Esophagus squamous epithelium (tissue), 5 donors: ENCODE results near the gene TMEM150C. TPM values are rescaled to one million over a fixed set of nuclear protein-coding genes. Genes with fewer than 3 reads are reported as not detected.

Source experiments
- DNase-seq: peaks from one replicate; lab custom pipeline; 2025; lab: John Stamatoyannopoulos, UW
- H3K27ac ChIP-seq, 4 donors: fragments of 200-600 bp; sonication (generic); one replicate each; pipeline ENCODE4 v1.5.1; 2016 to 2019; ENCODE audit warnings: mild to moderate bottlenecking in 1 of 4
- H3K27me3 ChIP-seq, 4 donors: fragments of 200-600 bp; sonication (generic); 1 replicate in 3 of 4; 2 replicates in 1 of 4; pipeline versions ENCODE4 v1.5.1 to v1.6.0; 2017 to 2021; ENCODE audit warnings: antibody characterized with exemption in 1 of 4
- H3K36me3 ChIP-seq, 3 donors: fragments of 200-600 bp; sonication (generic); one replicate each; pipeline ENCODE4 v1.5.1; 2016 to 2019
- H3K4me1 ChIP-seq, 3 donors: fragments of 200-600 bp; sonication (generic); one replicate each; pipeline ENCODE4 v1.5.1; 2017 to 2019
- H3K4me3 ChIP-seq, 4 donors: fragments of 200-600 bp; sonication (generic); 1 replicate in 3 of 4; 2 replicates in 1 of 4; pipeline ENCODE4 v1.5.1; 2016 to 2019; ENCODE audit warnings: mild to moderate bottlenecking in 2 of 4, moderate library complexity in 1 of 4
- H3K9me3 ChIP-seq, 3 donors: fragments of 200-600 bp; sonication (generic); one replicate each; pipeline ENCODE4 v1.5.1; 2016 to 2019
- POLR2A ChIP-seq, 4 donors: fragments of 450-650 bp; IDR thresholded peaks; one replicate each; pipeline ENCODE4 v1.6.1; 2017; ENCODE audit warnings: antibody characterized with exemption in 4 of 4, mild to moderate bottlenecking in 4 of 4, moderate library complexity in 3 of 4
- WGBS, 2 donors: methylation state at CpG; one replicate each; pipeline ENCODE4 v1.1.5; 2018; 5-methylcytosine and 5-hydroxymethylcytosine counted together
- intact Hi-C: fragments of 100-400 bp; cut with DNase I; formaldehyde crosslinking; loops from one replicate; pipeline ENCODE4 v1.15.0; 2022
- total RNA-seq, 4 donors: library from RNA; depleted of rRNA; stranded (reverse); fragments of >200 nt; gene quantifications; one replicate each; pipeline ENCODE4 v1.1.0, GENCODE V29; 2016
- TF ChIP-seq, protein P1 (sequence below), 6 experiments: fragments of 450-650 bp in 4 of 6; fragments of 200-600 bp in 2 of 6; sonication (generic) in 2 of 6; IDR thresholded peaks; one replicate each; pipeline ENCODE4 v1.5.1; 2016 to 2019; ENCODE audit warnings: antibody characterized with exemption in 6 of 6, mild to moderate bottlenecking in 4 of 6, moderate library complexity in 4 of 6
- donor health status: DM: yes; HTN: yes; CAD: no.

The TMEM150C gene
- total RNA-seq, 4 donors from 2014 or later: 1.1 to 3.8 (median 2.8) TPM

DNA sequence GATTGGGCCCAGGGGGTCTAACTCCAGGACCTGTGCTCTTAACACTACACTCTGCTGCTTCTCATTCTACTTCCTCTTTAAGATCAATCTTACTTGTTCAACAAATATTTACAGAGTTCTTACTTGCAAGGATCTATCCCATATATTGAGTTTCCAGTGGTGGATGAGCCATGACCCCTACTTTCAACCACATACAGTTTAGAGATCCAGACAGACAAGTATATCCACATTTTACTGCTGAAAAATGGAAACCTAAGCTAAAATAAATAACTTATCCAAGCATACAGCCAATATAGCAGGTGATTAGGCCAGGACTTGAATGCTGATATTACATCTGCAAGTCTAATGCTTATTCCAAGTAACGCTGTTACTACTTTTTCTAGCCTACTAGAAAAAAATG, 18.7 kb downstream of the TMEM150C start:
- H3K27ac ChIP-seq: no peak overlapping the region
- no peaks in the 10 kb centered on the region for H3K36me3 ChIP-seq
- 91 to 92% methylated on average over 1 of the region's 1 CpG for WGBS, 2 donors
- no peaks in the 10 kb centered on the region for H3K9me3 ChIP-seq
- H3K27me3 ChIP-seq: no peaks in the 10 kb centered on the region
- no peak for DNase-seq
- H3K4me3 ChIP-seq: no peak overlapping the region
- no peak for TF ChIP-seq POLR2A (IDR thresholded peaks at IDR 0.05)
- TF ChIP-seq, protein P1, sequence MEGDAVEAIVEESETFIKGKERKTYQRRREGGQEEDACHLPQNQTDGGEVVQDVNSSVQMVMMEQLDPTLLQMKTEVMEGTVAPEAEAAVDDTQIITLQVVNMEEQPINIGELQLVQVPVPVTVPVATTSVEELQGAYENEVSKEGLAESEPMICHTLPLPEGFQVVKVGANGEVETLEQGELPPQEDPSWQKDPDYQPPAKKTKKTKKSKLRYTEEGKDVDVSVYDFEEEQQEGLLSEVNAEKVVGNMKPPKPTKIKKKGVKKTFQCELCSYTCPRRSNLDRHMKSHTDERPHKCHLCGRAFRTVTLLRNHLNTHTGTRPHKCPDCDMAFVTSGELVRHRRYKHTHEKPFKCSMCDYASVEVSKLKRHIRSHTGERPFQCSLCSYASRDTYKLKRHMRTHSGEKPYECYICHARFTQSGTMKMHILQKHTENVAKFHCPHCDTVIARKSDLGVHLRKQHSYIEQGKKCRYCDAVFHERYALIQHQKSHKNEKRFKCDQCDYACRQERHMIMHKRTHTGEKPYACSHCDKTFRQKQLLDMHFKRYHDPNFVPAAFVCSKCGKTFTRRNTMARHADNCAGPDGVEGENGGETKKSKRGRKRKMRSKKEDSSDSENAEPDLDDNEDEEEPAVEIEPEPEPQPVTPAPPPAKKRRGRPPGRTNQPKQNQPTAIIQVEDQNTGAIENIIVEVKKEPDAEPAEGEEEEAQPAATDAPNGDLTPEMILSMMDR (IDR thresholded peaks at IDR 0.05): no peak
- intact Hi-C loops: no loop called here
- no peaks in the 10 kb centered on the region for H3K4me1 ChIP-seq

DNA sequence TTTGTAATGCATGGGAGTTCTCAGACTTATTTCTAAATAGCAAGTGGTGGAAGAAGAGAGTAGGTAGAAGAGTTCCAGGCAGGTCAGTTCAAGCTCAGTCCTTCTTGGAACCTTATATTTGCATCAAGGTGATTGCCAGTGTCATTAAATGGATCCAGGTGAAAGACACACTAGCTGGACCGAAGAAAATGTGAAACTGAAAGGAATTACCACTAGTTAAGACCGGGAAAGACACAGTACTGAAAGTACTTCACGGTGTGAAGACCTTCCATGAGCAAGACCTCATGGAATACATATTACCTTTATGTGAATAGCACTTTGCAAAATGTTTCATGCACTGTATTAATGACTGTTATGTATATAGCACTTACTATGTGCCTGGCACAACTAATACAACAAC, 19.1 kb downstream of the TMEM150C start:
- Histone ChIP-seq H3K9me3 (no peaks in the 10 kb centered on the region), H3K27ac (no peak overlapping the region), H3K36me3 (no peaks in the 10 kb centered on the region), H3K27me3 (no peaks in the 10 kb centered on the region), H3K4me3 (no peak overlapping the region), H3K4me1 (no peaks in the 10 kb centered on the region)
- no peak for DNase-seq
- intact Hi-C loops: no loop called here
- TF ChIP-seq, protein P1 (IDR thresholded peaks at IDR 0.05): no peak
- no peak for TF ChIP-seq POLR2A (IDR thresholded peaks at IDR 0.05)
- 80% methylated on average over 3 of the region's 3 CpGs for WGBS, 2 donors

DNA sequence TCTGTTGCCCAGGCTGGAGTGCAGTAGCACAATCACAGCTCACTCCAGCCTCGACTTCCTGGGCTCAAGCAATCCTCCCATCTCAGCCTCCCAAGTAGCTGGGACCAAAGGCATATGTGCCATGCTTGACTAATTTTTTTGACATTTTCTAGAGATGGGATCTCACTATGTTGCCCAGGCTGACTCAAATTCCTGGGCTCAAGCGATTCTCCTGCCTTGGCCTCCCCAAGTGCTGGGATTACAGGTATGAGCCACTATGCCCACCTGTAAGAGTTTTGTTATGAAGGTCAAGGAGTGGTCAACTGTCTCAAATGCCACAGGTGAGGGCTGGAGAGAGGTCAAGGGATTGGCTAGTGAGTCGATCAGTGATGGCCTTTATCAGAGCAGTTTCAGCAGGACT, 32.5 kb downstream of the TMEM150C start:
- no peaks in the 10 kb centered on the region for H3K4me1 ChIP-seq
- no peaks in the 10 kb centered on the region for H3K9me3 ChIP-seq
- TF ChIP-seq, protein P1 (IDR thresholded peaks at IDR 0.05): no peak
- no peak for TF ChIP-seq POLR2A (IDR thresholded peaks at IDR 0.05)
- H3K27me3 ChIP-seq: no peaks in the 10 kb centered on the region
- DNase-seq: no peak
- 79 to 83% methylated on average over 3 of the region's 3 CpGs for WGBS, 2 donors
- H3K27ac ChIP-seq: no peak overlapping the region
- intact Hi-C loops: no loop called here
- H3K4me3 ChIP-seq: no peak overlapping the region
- no peaks in the 10 kb centered on the region for H3K36me3 ChIP-seq

DNA sequence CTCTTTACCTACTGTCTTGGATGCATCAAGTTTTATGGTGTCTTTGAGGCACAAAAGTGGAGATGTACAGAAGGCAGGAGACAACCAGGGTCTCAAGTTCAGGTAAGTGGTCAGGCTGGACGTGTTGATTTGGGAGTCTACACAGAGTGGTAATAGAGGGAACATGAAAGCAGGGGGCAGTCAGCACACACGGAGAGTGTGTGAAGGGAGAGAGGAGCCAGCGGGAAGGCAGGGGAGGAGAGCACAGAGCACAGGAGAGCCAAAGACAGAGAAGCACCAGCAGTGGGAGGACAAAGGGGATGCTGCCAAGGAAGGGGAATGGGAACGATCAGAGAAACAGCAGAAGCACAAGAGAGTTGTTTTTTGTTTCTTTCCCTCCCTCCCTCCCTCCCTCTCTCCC, 32.9 kb downstream of the TMEM150C start:
- Histone ChIP-seq H3K27ac (no peak overlapping the region), H3K27me3 (no peaks in the 10 kb centered on the region), H3K9me3 (no peaks in the 10 kb centered on the region), H3K36me3 (no peaks in the 10 kb centered on the region), H3K4me3 (no peak overlapping the region), H3K4me1 (no peaks in the 10 kb centered on the region)
- no peak for DNase-seq
- 56 to 69% methylated on average over 4 of the region's 4 CpGs for WGBS, 2 donors
- no peak for TF ChIP-seq POLR2A (IDR thresholded peaks at IDR 0.05)
- TF ChIP-seq, protein P1 (IDR thresholded peaks at IDR 0.05): no peak
- intact Hi-C loops: no loop called here

DNA sequence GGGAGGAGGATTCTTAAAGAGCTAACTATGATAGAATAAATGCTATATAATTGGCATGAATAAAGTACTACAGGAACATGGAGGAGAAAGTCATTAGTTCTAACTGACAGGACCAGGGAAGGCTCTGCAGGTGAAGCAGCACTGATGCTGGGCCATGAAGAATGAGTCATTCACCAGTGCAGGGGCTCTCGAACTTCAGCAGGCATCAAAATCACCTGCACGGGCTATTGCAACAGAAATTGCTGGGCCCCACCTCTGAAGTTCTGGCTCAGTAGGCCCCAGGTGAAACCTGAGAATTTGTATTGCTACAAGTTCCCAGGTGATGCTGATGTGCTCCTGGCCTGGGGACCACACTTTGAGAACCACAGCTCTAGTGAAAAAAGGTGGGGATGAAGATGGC, 33.7 kb downstream of the TMEM150C start:
- H3K36me3 ChIP-seq: no peaks in the 10 kb centered on the region
- intact Hi-C loops: no loop called here
- 67 to 76% methylated on average over 2 of the region's 2 CpGs for WGBS, 2 donors
- H3K9me3 ChIP-seq: no peaks in the 10 kb centered on the region
- H3K4me3 ChIP-seq: no peak overlapping the region
- no peak overlapping the region for H3K27ac ChIP-seq
- H3K4me1 ChIP-seq: no peaks in the 10 kb centered on the region
- H3K27me3 ChIP-seq: no peaks in the 10 kb centered on the region
- no peak for DNase-seq
- TF ChIP-seq, protein P1 (IDR thresholded peaks at IDR 0.05): no peak
- no peak for TF ChIP-seq POLR2A (IDR thresholded peaks at IDR 0.05)
